H9 (cell line): ENCODE results near the gene SNORC. TPM values are rescaled to one million over a fixed set of nuclear protein-coding genes. Genes with fewer than 3 reads are reported as not detected.
A peak's percentile ranks its signal among the peaks of the same experiment; 100 is the strongest.

Experiments used
- DNase-seq: peaks from one replicate; pipeline ENCODE4 v3.0.0-alpha.2; 2017
- H2AFZ ChIP-seq: one replicate; pipeline ENCODE4 v1.6.1; 2013; ENCODE audit warnings: mild to moderate bottlenecking, low read length, control low read depth, moderate library complexity
- H2AK5ac ChIP-seq: 2 replicates; pipeline ENCODE4 v1.6.1; 2013; ENCODE audit warnings: low read length, control low read depth, mixed read lengths; ENCODE audit not compliant: insufficient read length
- H2BK120ac ChIP-seq: one replicate; pipeline ENCODE4 v1.6.1; 2013; ENCODE audit warnings: low read depth, mild to moderate bottlenecking, low read length, control low read depth, inconsistent platforms; ENCODE audit not compliant: poor library complexity, severe bottlenecking
- H2BK12ac ChIP-seq: 2 replicates; pipeline ENCODE4 v1.6.1; 2013; ENCODE audit warnings: low read length, control low read depth, mixed read lengths, low read depth; ENCODE audit not compliant: insufficient read length
- H2BK15ac ChIP-seq: 2 replicates; pipeline ENCODE4 v1.6.1; 2013; ENCODE audit warnings: low read depth, low read length, control low read depth
- H2BK20ac ChIP-seq: one replicate; pipeline ENCODE4 v1.6.1; 2013; ENCODE audit warnings: low read depth, mild to moderate bottlenecking, low read length, control low read depth, inconsistent platforms; ENCODE audit not compliant: poor library complexity, severe bottlenecking
- H2BK5ac ChIP-seq: 2 replicates; pipeline ENCODE4 v1.6.1; 2013; ENCODE audit warnings: low read length, control low read depth, mixed read lengths; ENCODE audit not compliant: insufficient read length
- H3K14ac ChIP-seq: 2 replicates; pipeline ENCODE4 v1.6.1; 2013; ENCODE audit warnings: low read length, control low read depth; ENCODE audit not compliant: insufficient read depth
- H3K18ac ChIP-seq: 2 replicates; pipeline ENCODE4 v1.6.1; 2013; ENCODE audit warnings: low read depth, mild to moderate bottlenecking, mixed read lengths, low read length, control low read depth; ENCODE audit not compliant: insufficient read length
- H3K23ac ChIP-seq: 2 replicates; pipeline ENCODE4 v1.6.1; 2013; ENCODE audit warnings: low read length, control low read depth, mixed read lengths, low read depth; ENCODE audit not compliant: insufficient read length
- H3K23me2 ChIP-seq: 2 replicates; pipeline ENCODE4 v1.6.1; 2013; ENCODE audit warnings: low read depth, mild to moderate bottlenecking, mixed read lengths, low read length, control low read depth; ENCODE audit not compliant: insufficient read length, poor library complexity, severe bottlenecking
- H3K27ac ChIP-seq: 2 replicates; pipeline ENCODE4 v1.5.1; 2013; ENCODE audit warnings: low read length, control low read depth, mixed read lengths, low read depth; ENCODE audit not compliant: insufficient read length
- H3K27me3 ChIP-seq: 2 replicates; pipeline ENCODE4 v1.6.1; 2013; ENCODE audit warnings: low read length, control low read depth, inconsistent platforms; ENCODE audit not compliant: insufficient read depth
- H3K4ac ChIP-seq: 2 replicates; pipeline ENCODE4 v1.6.1; 2013; ENCODE audit warnings: low read depth, mild to moderate bottlenecking, control low read depth, inconsistent platforms, low read length, moderate library complexity
- H3K4me1 ChIP-seq: 2 replicates; pipeline ENCODE4 v1.6.1; 2013; ENCODE audit warnings: low read length, control low read depth, inconsistent platforms; ENCODE audit not compliant: insufficient read depth
- H3K4me2 ChIP-seq: 2 replicates; pipeline ENCODE4 v1.6.1; 2013; ENCODE audit warnings: low read length, control low read depth, mixed read lengths; ENCODE audit not compliant: insufficient read length, insufficient read depth
- H3K56ac ChIP-seq: 2 replicates; pipeline ENCODE4 v1.6.1; 2013; ENCODE audit warnings: low read depth, mild to moderate bottlenecking, mixed read lengths, low read length, control low read depth; ENCODE audit not compliant: insufficient read length
- H3K79me1 ChIP-seq: 2 replicates; pipeline ENCODE4 v1.6.1; 2013; ENCODE audit warnings: low read depth, mild to moderate bottlenecking, moderate library complexity, low read length, control low read depth, inconsistent platforms; ENCODE audit not compliant: insufficient read depth, poor library complexity, severe bottlenecking
- H3K79me2 ChIP-seq: 2 replicates; pipeline ENCODE4 v1.6.1; 2013; ENCODE audit warnings: low read length, control low read depth, inconsistent platforms; ENCODE audit not compliant: insufficient read depth
- H3K9ac ChIP-seq: 2 replicates; pipeline ENCODE4 v1.6.1; 2013; ENCODE audit warnings: low read length, control low read depth, mixed read lengths; ENCODE audit not compliant: insufficient read length; ENCODE audit errors: extremely low read depth
- H3K9me3 ChIP-seq: one replicate; pipeline ENCODE4 v1.6.1; 2013; ENCODE audit warnings: low read depth, low read length, inconsistent platforms; ENCODE audit not compliant: control insufficient read depth
- H3T11ph ChIP-seq: one replicate; pipeline ENCODE4 v1.6.1; 2013; ENCODE audit warnings: mild to moderate bottlenecking, low read length, control low read depth, inconsistent platforms
- H4K20me1 ChIP-seq: one replicate; pipeline ENCODE4 v1.6.1; 2013; ENCODE audit not compliant: control insufficient read depth, insufficient read length, insufficient read depth
- H4K5ac ChIP-seq: 2 replicates; pipeline ENCODE4 v1.6.1; 2013; ENCODE audit warnings: low read depth, mild to moderate bottlenecking, mixed read lengths, low read length, control low read depth; ENCODE audit not compliant: insufficient read length
- H4K8ac ChIP-seq: replicated peaks from 2 replicates; pipeline ENCODE4 v1.6.1; 2013; ENCODE audit warnings: low read length, control low read depth, mixed read lengths, low read depth; ENCODE audit not compliant: insufficient read length
- H4K91ac ChIP-seq: 2 replicates; pipeline ENCODE4 v1.6.1; 2013; ENCODE audit warnings: low read depth, mild to moderate bottlenecking, moderate library complexity, mixed read lengths, low read length, control low read depth; ENCODE audit not compliant: insufficient read length
- H3K27ac Mint-ChIP-seq, 3 experiments: 2 replicates in 2 of 3; 3 replicates in 1 of 3; pipeline ENCODE4 v1.8.0; 2020 to 2021; ENCODE audit warnings: mixed read lengths in 3 of 3, mild to moderate bottlenecking in 1 of 3, moderate library complexity in 1 of 3
- H3K27me3 Mint-ChIP-seq: 2 replicates; pipeline ENCODE4 v1.8.0; 2021; ENCODE audit warnings: low read depth, mild to moderate bottlenecking, moderate library complexity, mixed read lengths
- H3K36me3 Mint-ChIP-seq, 3 experiments: 2 replicates in 2 of 3; 3 replicates in 1 of 3; pipeline ENCODE4 v1.8.0; 2020 to 2021; ENCODE audit warnings: low read depth in 3 of 3, mixed read lengths in 3 of 3; ENCODE audit not compliant: insufficient read depth in 1 of 3
- H3K4me1 Mint-ChIP-seq, 2 experiments: 2 replicates each; pipeline ENCODE4 v1.8.0; 2020; ENCODE audit warnings: mixed read lengths in 2 of 2
- H3K4me3 Mint-ChIP-seq, 2 experiments: 2 replicates in 1 of 2; 3 replicates in 1 of 2; pipeline ENCODE4 v1.8.0; 2020 to 2021; ENCODE audit warnings: mild to moderate bottlenecking in 2 of 2, mixed read lengths in 2 of 2, moderate library complexity in 1 of 2
- H3K9me3 Mint-ChIP-seq, 2 experiments: 2 replicates in 1 of 2; 3 replicates in 1 of 2; pipeline ENCODE4 v1.8.0; 2020; ENCODE audit warnings: mild to moderate bottlenecking in 2 of 2, mixed read lengths in 2 of 2, moderate library complexity in 1 of 2
- CTCF ChIP-seq: fragments of 200-600 bp; sonication (generic); conservative IDR thresholded peaks from 3 replicates; pipeline ENCODE4 v1.8.0; 2021; ENCODE audit warnings: antibody characterized with exemption, mild to moderate bottlenecking
- WGBS: extraction: QIAGEN DNeasy Blood & Tissue Kit; methylation state at CpG from one replicate; pipeline ENCODE4 v1.1.7; 2013; ENCODE audit warnings: missing lambda C conversion rate, low lambda C conversion rate, mixed read lengths; ENCODE audit not compliant: insufficient read length; ENCODE audit errors: extremely low coverage; 5-methylcytosine and 5-hydroxymethylcytosine counted together
- total RNA-seq: library from RNA; stranded (reverse); gene quantifications from 2 replicates; pipeline ENCODE4 v1.2.1, GENCODE V29; 2021

SNORC gene
- total RNA-seq, 1 experiment from 2014 or later = 1.1 TPM

- Histone ChIP-seq H3K4me2 (no peak overlapping the region), H3K4me1 (no peaks in the 10 kb centered on the region), H4K91ac (no peak overlapping the region), H4K8ac (no peak overlapping the region), H3K4ac (no peak overlapping the region), H2BK20ac (no peak overlapping the region), H3K23ac (no peak overlapping the region), H3K9ac (no peak overlapping the region), H2BK5ac (no peak overlapping the region), H4K20me1 (no peaks in the 10 kb centered on the region), H3K23me2 (no peaks in the 10 kb centered on the region), H2BK120ac (no peak overlapping the region), H3K27ac (no peak overlapping the region), H3T11ph (no peak overlapping the region), H3K79me1 (no peaks in the 10 kb centered on the region), H2AK5ac (no peak overlapping the region), H3K79me2 (no peaks in the 10 kb centered on the region), H3K27me3 (no peaks in the 10 kb centered on the region), H2BK12ac (no peak overlapping the region), H3K14ac (no peak overlapping the region), H2BK15ac (no peak overlapping the region), H2AFZ (no peak overlapping the region), H3K9me3 (no peaks in the 10 kb centered on the region), H3K18ac (no peak overlapping the region), H3K56ac (no peak overlapping the region), H4K5ac (no peak overlapping the region)
- Mint-ChIP-seq H3K4me1 (no peaks in the 10 kb centered on the region), H3K4me3 (no peak overlapping the region), H3K27ac (0 out of 7 replicates have a peak overlapping the region, but pooled peaks of 1 of the 3 experiments have one; percentile 44), H3K36me3 (peaks cover 14 to 82% (median 72%) of the 10 kb centered on the region in 3 experiments; a peak in 6 of 7 replicates), H3K9me3 (no peaks in the 10 kb centered on the region), H3K27me3 (no peaks in the 10 kb centered on the region)
- no CpG with 5 or more reads among the region's 3 CpGs for WGBS
- TF ChIP-seq CTCF = peak; percentile 48
- no peak for DNase-seq
Observed at GRCh38 chr2:232843834-232844233, 26.2 kb upstream of the SNORC start.
